ENCODE results near the gene EVC. TPM values are rescaled to one million over a fixed set of nuclear protein-coding genes. Genes with fewer than 3 reads are reported as not detected.
A peak's percentile ranks its signal among the peaks of the same experiment; 100 is the strongest.

The EVC gene
- total RNA-seq, 4 donors from 2014 or later = 12.2 to 24.1 (median 22.3) TPM

DNA sequence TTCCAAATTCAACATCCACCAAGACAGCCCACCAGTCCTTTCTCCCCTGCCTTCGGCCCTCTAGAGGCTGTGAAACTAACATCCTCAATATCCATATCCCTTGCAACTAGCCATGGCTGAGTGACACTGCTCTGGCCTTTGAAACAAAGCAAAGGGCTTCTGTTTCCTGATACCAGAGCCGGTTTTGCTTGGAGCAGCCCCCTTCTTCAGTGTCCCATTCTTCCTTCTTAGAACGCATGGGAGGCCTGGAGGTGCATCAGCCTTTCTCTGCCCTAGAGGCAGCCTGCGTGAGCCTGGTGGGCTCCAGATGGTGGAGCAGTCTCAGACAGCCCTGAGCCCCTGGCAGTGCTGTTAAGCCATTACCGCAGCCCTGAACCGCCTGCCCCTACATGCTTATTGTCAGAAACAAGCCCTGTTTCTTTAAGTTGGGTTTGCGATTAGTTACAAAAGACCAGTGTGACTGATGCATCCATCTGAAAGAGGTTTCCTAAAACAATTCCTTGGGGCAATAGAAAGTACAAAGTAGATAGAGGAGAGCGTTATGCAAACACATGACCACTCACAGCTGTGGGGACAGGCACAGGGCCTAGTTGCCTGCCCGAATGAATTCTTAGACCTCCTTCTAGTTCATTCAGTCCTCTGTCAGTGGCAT lies 74.1 kb downstream of the EVC start:
- TF ChIP-seq POLR2A (IDR thresholded peaks at IDR 0.05) = no peak
- TF ChIP-seq, protein P1, sequence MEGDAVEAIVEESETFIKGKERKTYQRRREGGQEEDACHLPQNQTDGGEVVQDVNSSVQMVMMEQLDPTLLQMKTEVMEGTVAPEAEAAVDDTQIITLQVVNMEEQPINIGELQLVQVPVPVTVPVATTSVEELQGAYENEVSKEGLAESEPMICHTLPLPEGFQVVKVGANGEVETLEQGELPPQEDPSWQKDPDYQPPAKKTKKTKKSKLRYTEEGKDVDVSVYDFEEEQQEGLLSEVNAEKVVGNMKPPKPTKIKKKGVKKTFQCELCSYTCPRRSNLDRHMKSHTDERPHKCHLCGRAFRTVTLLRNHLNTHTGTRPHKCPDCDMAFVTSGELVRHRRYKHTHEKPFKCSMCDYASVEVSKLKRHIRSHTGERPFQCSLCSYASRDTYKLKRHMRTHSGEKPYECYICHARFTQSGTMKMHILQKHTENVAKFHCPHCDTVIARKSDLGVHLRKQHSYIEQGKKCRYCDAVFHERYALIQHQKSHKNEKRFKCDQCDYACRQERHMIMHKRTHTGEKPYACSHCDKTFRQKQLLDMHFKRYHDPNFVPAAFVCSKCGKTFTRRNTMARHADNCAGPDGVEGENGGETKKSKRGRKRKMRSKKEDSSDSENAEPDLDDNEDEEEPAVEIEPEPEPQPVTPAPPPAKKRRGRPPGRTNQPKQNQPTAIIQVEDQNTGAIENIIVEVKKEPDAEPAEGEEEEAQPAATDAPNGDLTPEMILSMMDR (IDR thresholded peaks at IDR 0.05) = no peak
- DNase-seq (ENCODE audit: low spot score in 2 of 2) = peak in 1 of 2 donors; percentile 73
- WGBS, 2 donors = 70 to 75% methylated on average over 9 of the region's 9 CpGs
- no peak overlapping the region for H3K4me3 ChIP-seq (ENCODE audit: low read depth, poor library complexity, severe bottlenecking)
- intact Hi-C loops (cut with DNase I; ENCODE audit: low total_unique reads) = no loop called here

DNA sequence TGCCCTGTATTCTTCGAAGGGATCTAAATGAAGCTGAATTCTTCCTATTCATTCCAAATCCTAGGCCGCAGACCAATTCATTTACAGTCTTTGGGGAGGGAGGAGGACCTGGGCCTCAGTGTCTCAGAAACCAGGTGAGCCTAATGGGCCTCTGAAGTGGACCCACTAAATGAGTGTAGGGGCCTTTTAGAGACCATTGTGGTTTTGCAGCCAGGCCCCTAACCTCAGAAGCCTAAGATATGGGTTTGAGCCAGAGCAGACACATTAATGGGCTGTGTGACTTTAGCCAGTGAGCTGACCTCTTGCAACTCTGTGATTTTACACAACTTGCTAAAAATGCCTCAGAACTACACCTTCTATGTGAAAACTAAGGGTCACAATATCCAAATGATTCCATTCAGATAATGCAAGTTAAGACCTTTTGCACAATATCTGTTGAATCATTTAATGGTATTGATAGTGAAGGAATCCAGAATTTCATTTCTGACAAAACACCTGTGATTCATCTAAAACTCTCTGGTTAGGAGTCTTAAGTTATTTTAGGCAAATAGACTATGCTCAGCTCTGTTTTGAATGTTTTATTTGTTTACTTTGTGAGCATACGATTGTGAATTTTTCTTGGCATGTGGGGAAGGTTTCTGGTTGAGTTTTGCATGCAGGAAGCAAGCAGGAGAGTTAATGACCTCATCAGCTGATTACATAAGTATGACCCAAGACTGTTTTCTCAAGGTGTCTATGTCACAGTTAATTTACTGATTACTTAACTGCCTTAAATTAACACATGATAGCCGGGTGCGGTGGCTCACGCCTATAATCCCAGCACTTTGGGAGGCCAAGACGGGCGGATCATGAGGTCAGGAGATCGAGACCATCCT lies 75.0 kb downstream of the EVC start:
- TF ChIP-seq, protein P1 (IDR thresholded peaks at IDR 0.05) = no peak
- no peak for TF ChIP-seq POLR2A (IDR thresholded peaks at IDR 0.05)
- DNase-seq (ENCODE audit: low spot score in 2 of 2) = peak in 1 of 2 donors; percentile 39
- WGBS, 2 donors = 83 to 84% methylated on average over 9 of the region's 9 CpGs
- intact Hi-C loops (cut with DNase I; ENCODE audit: low total_unique reads) = no loop called here
- no peak overlapping the region for H3K4me3 ChIP-seq (ENCODE audit: low read depth, poor library complexity, severe bottlenecking)

DNA sequence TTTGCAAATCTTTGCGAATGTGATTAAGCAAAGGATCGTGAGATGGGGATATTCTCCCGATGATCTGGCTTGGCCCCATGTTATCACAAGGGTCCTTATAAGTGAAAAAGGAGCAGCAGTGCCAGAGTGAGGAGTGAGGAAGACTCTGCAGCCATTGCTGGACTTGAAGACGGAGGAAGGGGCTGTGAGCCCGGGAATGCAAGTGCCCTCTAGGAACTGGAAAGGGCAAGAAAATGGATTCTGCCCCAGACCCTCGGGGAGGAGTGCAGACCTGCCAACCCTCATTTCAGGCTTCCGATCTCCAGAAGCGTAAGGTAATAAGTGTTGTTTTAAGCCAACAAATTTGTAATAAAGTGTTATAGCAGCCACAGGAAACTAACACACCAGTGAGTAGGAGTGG lies 76.3 kb downstream of the EVC start:
- WGBS, 2 donors = 95 to 97% methylated on average over 8 of the region's 8 CpGs
- peak in 1 of 2 donors; percentile 72 for DNase-seq (ENCODE audit: low spot score in 2 of 2)
- no peak for TF ChIP-seq POLR2A (IDR thresholded peaks at IDR 0.05)
- TF ChIP-seq, protein P1 (IDR thresholded peaks at IDR 0.05) = no peak

DNA sequence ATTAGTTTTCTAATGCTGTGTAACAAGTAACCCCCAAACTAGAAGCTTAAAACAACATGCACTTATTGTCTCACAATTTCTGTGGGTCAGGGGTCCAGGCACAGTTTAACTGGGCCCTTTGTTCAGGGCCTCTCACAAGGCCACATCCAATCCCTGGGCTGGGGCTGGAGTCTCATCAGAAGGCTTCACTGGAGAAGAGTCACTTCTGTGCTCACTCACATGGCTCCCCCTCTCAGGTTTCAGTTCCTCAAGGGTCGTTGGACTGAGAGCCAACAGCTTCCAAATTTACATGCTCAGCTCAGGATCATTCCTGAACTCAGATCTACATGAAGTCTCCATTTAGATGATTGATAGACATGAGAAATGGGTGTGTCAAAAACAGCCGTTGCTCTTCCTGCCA lies 77.1 kb downstream of the EVC start:
- no peak overlapping the region for H3K4me3 ChIP-seq (ENCODE audit: low read depth, poor library complexity, severe bottlenecking)
- intact Hi-C loops (cut with DNase I; ENCODE audit: low total_unique reads) = no loop called here
- TF ChIP-seq, protein P1 (IDR thresholded peaks at IDR 0.05) = no peak
- no peak for TF ChIP-seq POLR2A (IDR thresholded peaks at IDR 0.05)
- peak in 1 of 2 donors; percentile 40 for DNase-seq (ENCODE audit: low spot score in 2 of 2)
- 36 to 37% methylated on average over 2 of the region's 2 CpGs for WGBS, 2 donors

More for the DNA sequence above, 76.3 kb downstream of the EVC start:
- intact Hi-C loops (cut with DNase I; ENCODE audit: low total_unique reads) = no loop called here
- no peak overlapping the region for H3K4me3 ChIP-seq (ENCODE audit: low read depth, poor library complexity, severe bottlenecking)

- intact Hi-C loops (cut with DNase I; ENCODE audit: low total_unique reads) = no loop called here
- 85 to 94% methylated on average over 5 of the region's 5 CpGs for WGBS, 2 donors
- DNase-seq (ENCODE audit: low spot score in 2 of 2) = peak in 1 of 2 donors; percentile 67
- TF ChIP-seq, protein P1 (IDR thresholded peaks at IDR 0.05) = no peak
- TF ChIP-seq POLR2A (IDR thresholded peaks at IDR 0.05) = no peak
- H3K4me3 ChIP-seq (ENCODE audit: low read depth, poor library complexity, severe bottlenecking) = no peak overlapping the region
Measured at GRCh38 chr4:5789141-5789540, 78.1 kb downstream of the EVC start.

Measured in lower leg skin (tissue), 4 donors.